MM.1S (cell line): ENCODE measurements around the gene DSCAML1.

ENCODE experiments used
- CTCF ChIP-seq: fragments of 300-600 bp; sonication (generic); IDR thresholded peaks from 2 replicates; pipeline ENCODE4 v1.5.1; 2016; ENCODE audit warnings: antibody characterized with exemption, low read length, mixed read lengths
- EZH2 ChIP-seq: fragments of 300-600 bp; sonication (generic); optimal IDR thresholded peaks from 2 replicates; pipeline ENCODE3; 2017; ENCODE audit warnings: low read depth, mild to moderate bottlenecking, antibody characterized with exemption, low read length, mixed read lengths
- EZH2phosphoT487 ChIP-seq: fragments of 300-600 bp; sonication (generic); IDR thresholded peaks from 2 replicates; pipeline ENCODE4 v1.6.1; 2018; ENCODE audit warnings: antibody characterized with exemption, low read length

- no peak for TF ChIP-seq CTCF
- no peak for TF ChIP-seq EZH2phosphoT487
- no peak for TF ChIP-seq EZH2
Observed at GRCh38 chr11:117412653-117413275, 384.3 kb downstream of the DSCAML1 start.
